Calu3 (cell line): ENCODE data around the gene UAP1. TPM values are rescaled to one million over a fixed set of nuclear protein-coding genes. Genes with fewer than 3 reads are reported as not detected.

Source experiments
- BruUV-seq: library from RNA; stranded (reverse); fragments of 400-500 nt; replicated peaks from 2 replicates; lab custom pipeline; 2021; lab: Mats Ljungman, UMichigan
- CTCF ChIA-PET: fragments of 300-600 bp; sonication (Branson Sonifier 250); formaldehyde crosslinking; loops from one replicate; lab custom pipeline; 2022; ENCODE audit warnings: antibody characterized with exemption; lab: Charles Lee
- DNase-seq: peaks from one replicate; pipeline ENCODE4 v3.0.0; 2022
- H3K27ac Mint-ChIP-seq: one replicate; pipeline ENCODE4 v1.8.0; 2022; ENCODE audit warnings: mixed read lengths; ENCODE audit not compliant: unreplicated experiment
- H3K27me3 Mint-ChIP-seq: one replicate; pipeline ENCODE4 v1.8.0; 2022; ENCODE audit warnings: mixed read lengths; ENCODE audit not compliant: unreplicated experiment
- H3K36me3 Mint-ChIP-seq: one replicate; pipeline ENCODE4 v1.8.0; 2022; ENCODE audit warnings: mild to moderate bottlenecking, moderate library complexity, mixed read lengths; ENCODE audit not compliant: insufficient read depth, unreplicated experiment
- H3K4me1 Mint-ChIP-seq: one replicate; pipeline ENCODE4 v1.8.0; 2022; ENCODE audit warnings: mild to moderate bottlenecking, low read depth, mixed read lengths; ENCODE audit not compliant: unreplicated experiment
- H3K4me3 Mint-ChIP-seq: one replicate; pipeline ENCODE4 v1.8.0; 2022; ENCODE audit warnings: mild to moderate bottlenecking, low read depth, moderate library complexity, mixed read lengths; ENCODE audit not compliant: unreplicated experiment
- H3K9me3 Mint-ChIP-seq: one replicate; pipeline ENCODE4 v1.8.0; 2022; ENCODE audit warnings: low read depth, mixed read lengths; ENCODE audit not compliant: unreplicated experiment
- CTCF ChIP-seq: fragments of 200-600 bp; IDR thresholded peaks from one replicate; pipeline ENCODE4 v1.8.0; 2022; ENCODE audit warnings: antibody characterized with exemption; ENCODE audit not compliant: unreplicated experiment
- intact Hi-C: fragments of 100-400 bp; cut with micrococcal nuclease; formaldehyde crosslinking; loops from one replicate; pipeline ENCODE4 v1.10.0; 2022; ENCODE audit not compliant: unreplicated experiment
- total RNA-seq: library from RNA; stranded (reverse); gene quantifications from 2 replicates; pipeline ENCODE4 v1.2.3, GENCODE V29; 2022

UAP1 gene
- total RNA-seq, 1 experiment from 2014 or later, result 47.2 TPM

GRCh38 chr1:162619076-162619475 is 57.6 kb downstream of the UAP1 start:
- no peaks in the 10 kb centered on the region for H3K4me1 Mint-ChIP-seq
- CTCF ChIA-PET, result interaction anchor here (1.9 kb wide), 1 partner anchor 181 kb away, joined by 5 read pairs; no protein-coding TSS in a partner anchor
- intact Hi-C loops, result no loop called here
- no peak overlapping the region for H3K27ac Mint-ChIP-seq
- no peak for DNase-seq
- BruUV-seq, result no TSS peak
- H3K36me3 Mint-ChIP-seq, result no peaks in the 10 kb centered on the region
- no peak overlapping the region for H3K4me3 Mint-ChIP-seq
- H3K27me3 Mint-ChIP-seq, result peaks cover 13% of the 10 kb centered on the region
- no peak for TF ChIP-seq CTCF
- no peaks in the 10 kb centered on the region for H3K9me3 Mint-ChIP-seq

DNA sequence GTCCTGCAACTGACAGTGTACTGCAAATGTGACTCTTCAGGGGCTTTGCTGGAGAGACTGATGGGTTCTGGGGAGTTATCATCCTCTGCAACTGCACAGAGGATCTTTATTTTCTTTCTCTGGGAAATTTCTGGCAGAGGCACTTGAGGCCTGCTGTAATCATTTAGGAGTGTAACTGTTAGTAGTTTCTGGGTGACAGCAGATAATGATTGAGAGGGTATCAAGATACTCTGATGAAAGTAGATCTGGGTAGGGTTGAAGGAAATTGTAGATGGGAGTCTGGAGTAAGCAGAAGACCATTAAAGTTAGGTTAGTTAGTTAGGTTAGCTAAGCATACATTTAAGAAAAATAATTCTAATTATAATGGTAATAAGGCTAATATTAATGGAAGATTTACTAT is 59.7 kb downstream of the UAP1 start:
- H3K27me3 Mint-ChIP-seq, result peaks cover 22% of the 10 kb centered on the region
- H3K36me3 Mint-ChIP-seq, result no peaks in the 10 kb centered on the region
- TF ChIP-seq CTCF, result no peak
- no peaks in the 10 kb centered on the region for H3K4me1 Mint-ChIP-seq
- no peak overlapping the region for H3K27ac Mint-ChIP-seq
- BruUV-seq, result no TSS peak
- no peak overlapping the region for H3K4me3 Mint-ChIP-seq
- CTCF ChIA-PET, result no interaction called here
- DNase-seq, result no peak
- H3K9me3 Mint-ChIP-seq, result no peaks in the 10 kb centered on the region
- intact Hi-C loops, result no loop called here

- TF ChIP-seq CTCF, result no peak
- H3K4me3 Mint-ChIP-seq, result no peak overlapping the region
- no peak overlapping the region for H3K27ac Mint-ChIP-seq
- peaks cover 23% of the 10 kb centered on the region for H3K27me3 Mint-ChIP-seq
- no peak for DNase-seq
- intact Hi-C loops, result no loop called here
- CTCF ChIA-PET, result no interaction called here
- H3K36me3 Mint-ChIP-seq, result no peaks in the 10 kb centered on the region
- H3K9me3 Mint-ChIP-seq, result no peaks in the 10 kb centered on the region
- no TSS peak for BruUV-seq
- H3K4me1 Mint-ChIP-seq, result no peaks in the 10 kb centered on the region
Observed at GRCh38 chr1:162625679-162626078, 64.2 kb downstream of the UAP1 start.

GRCh38 chr1:162626094-162626493 is 64.6 kb downstream of the UAP1 start:
- H3K9me3 Mint-ChIP-seq, result no peaks in the 10 kb centered on the region
- DNase-seq, result no peak
- intact Hi-C loops, result no loop called here
- no peak overlapping the region for H3K4me3 Mint-ChIP-seq
- no peak for TF ChIP-seq CTCF
- H3K4me1 Mint-ChIP-seq, result no peaks in the 10 kb centered on the region
- CTCF ChIA-PET, result interaction anchor here (0.6 kb wide), 1 partner anchor 14 kb away, joined by 4 read pairs; no protein-coding TSS in a partner anchor
- H3K27me3 Mint-ChIP-seq, result peaks cover 27% of the 10 kb centered on the region
- H3K27ac Mint-ChIP-seq, result no peak overlapping the region
- BruUV-seq, result no TSS peak
- no peaks in the 10 kb centered on the region for H3K36me3 Mint-ChIP-seq
